ENCODE data around the gene GINS3. TPM values are rescaled to one million over a fixed set of nuclear protein-coding genes. Genes with fewer than 3 reads are reported as not detected.

GINS3 gene
- polyA plus RNA-seq, 2 donors: 8.6 to 9.3 TPM

- Histone ChIP-seq H3K9me3 (ENCODE audit: control insufficient read depth in 2 of 2, insufficient read depth in 1 of 2, low read depth in 1 of 2, low read length in 1 of 2) (peaks cover 0 to 3% of the 10 kb centered on the region in 2 donors), H3K27me3 (ENCODE audit: control insufficient read depth in 1 of 2, insufficient read depth in 2 of 2, low read length in 2 of 2) (no peaks in the 10 kb centered on the region), H3K36me3 (ENCODE audit: control insufficient read depth in 2 of 2, insufficient read depth in 2 of 2, low read length in 1 of 2) (no peaks in the 10 kb centered on the region), H3K4me1 (ENCODE audit: control insufficient read depth in 2 of 2, insufficient read depth in 2 of 2, low read length in 1 of 2) (peaks cover 3 to 16% of the 10 kb centered on the region in 2 donors), H3K4me3 (ENCODE audit: low read depth in 1 of 2, low read length in 2 of 2) (no peak overlapping the region), H3K27ac (ENCODE audit: low read depth in 2 of 2, low read length in 1 of 2) (no peak overlapping the region)
- WGBS, 2 donors: 57 to 68% methylated on average over 4 of the region's 4 CpGs
These were observed 41.3 kb downstream of the GINS3 start for GRCh38 chr16:58433569-58433951.

- H3K9me3 ChIP-seq (ENCODE audit: control insufficient read depth in 2 of 2, insufficient read depth in 1 of 2, low read depth in 1 of 2, low read length in 1 of 2): peaks cover 0 to 3% of the 10 kb centered on the region in 2 donors
- H3K36me3 ChIP-seq (ENCODE audit: control insufficient read depth in 2 of 2, insufficient read depth in 2 of 2, low read length in 1 of 2): no peaks in the 10 kb centered on the region
- no peak overlapping the region for H3K27ac ChIP-seq (ENCODE audit: low read depth in 2 of 2, low read length in 1 of 2)
- H3K4me3 ChIP-seq (ENCODE audit: low read depth in 1 of 2, low read length in 2 of 2): no peak overlapping the region
- H3K27me3 ChIP-seq (ENCODE audit: control insufficient read depth in 1 of 2, insufficient read depth in 2 of 2, low read length in 2 of 2): no peaks in the 10 kb centered on the region
- 84 to 89% methylated on average over 2 of the region's 2 CpGs for WGBS, 2 donors
- H3K4me1 ChIP-seq (ENCODE audit: control insufficient read depth in 2 of 2, insufficient read depth in 2 of 2, low read length in 1 of 2): peaks cover 3 to 16% of the 10 kb centered on the region in 2 donors
These were observed 43.5 kb downstream of the GINS3 start for GRCh38 chr16:58435779-58436178.

GRCh38 chr16:58440131-58440530 is 47.9 kb downstream of the GINS3 start:
- no peaks in the 10 kb centered on the region for H3K36me3 ChIP-seq (ENCODE audit: control insufficient read depth in 2 of 2, insufficient read depth in 2 of 2, low read length in 1 of 2)
- WGBS, 2 donors: 58 to 85% methylated on average over 3 of the region's 3 CpGs
- H3K4me3 ChIP-seq (ENCODE audit: low read depth in 1 of 2, low read length in 2 of 2): no peak overlapping the region
- H3K4me1 ChIP-seq (ENCODE audit: control insufficient read depth in 2 of 2, insufficient read depth in 2 of 2, low read length in 1 of 2): no peaks in the 10 kb centered on the region
- no peak overlapping the region for H3K27ac ChIP-seq (ENCODE audit: low read depth in 2 of 2, low read length in 1 of 2)
- H3K9me3 ChIP-seq (ENCODE audit: control insufficient read depth in 2 of 2, insufficient read depth in 1 of 2, low read depth in 1 of 2, low read length in 1 of 2): peaks cover 0 to 3% of the 10 kb centered on the region in 2 donors
- H3K27me3 ChIP-seq (ENCODE audit: control insufficient read depth in 1 of 2, insufficient read depth in 2 of 2, low read length in 2 of 2): no peaks in the 10 kb centered on the region

GRCh38 chr16:58442547-58442946 is 50.3 kb downstream of the GINS3 start:
- Histone ChIP-seq H3K36me3 (ENCODE audit: control insufficient read depth in 2 of 2, insufficient read depth in 2 of 2, low read length in 1 of 2) (no peaks in the 10 kb centered on the region), H3K27ac (ENCODE audit: low read depth in 2 of 2, low read length in 1 of 2) (no peak overlapping the region), H3K27me3 (ENCODE audit: control insufficient read depth in 1 of 2, insufficient read depth in 2 of 2, low read length in 2 of 2) (no peaks in the 10 kb centered on the region), H3K9me3 (ENCODE audit: control insufficient read depth in 2 of 2, insufficient read depth in 1 of 2, low read depth in 1 of 2, low read length in 1 of 2) (no peaks in the 10 kb centered on the region), H3K4me3 (ENCODE audit: low read depth in 1 of 2, low read length in 2 of 2) (no peak overlapping the region), H3K4me1 (ENCODE audit: control insufficient read depth in 2 of 2, insufficient read depth in 2 of 2, low read length in 1 of 2) (no peaks in the 10 kb centered on the region)
- WGBS, 2 donors: 53 to 54% methylated on average over 5 of the region's 5 CpGs

- WGBS, 2 donors: 67 to 79% methylated on average over 4 of the region's 4 CpGs
- H3K4me1 ChIP-seq (ENCODE audit: control insufficient read depth in 2 of 2, insufficient read depth in 2 of 2, low read length in 1 of 2): no peaks in the 10 kb centered on the region
- H3K27me3 ChIP-seq (ENCODE audit: control insufficient read depth in 1 of 2, insufficient read depth in 2 of 2, low read length in 2 of 2): no peaks in the 10 kb centered on the region
- no peaks in the 10 kb centered on the region for H3K9me3 ChIP-seq (ENCODE audit: control insufficient read depth in 2 of 2, insufficient read depth in 1 of 2, low read depth in 1 of 2, low read length in 1 of 2)
- peak overlapping the region in 1 of 2 donors; percentile 48 for H3K27ac ChIP-seq (ENCODE audit: low read depth in 2 of 2, low read length in 1 of 2)
- no peaks in the 10 kb centered on the region for H3K36me3 ChIP-seq (ENCODE audit: control insufficient read depth in 2 of 2, insufficient read depth in 2 of 2, low read length in 1 of 2)
- H3K4me3 ChIP-seq (ENCODE audit: low read depth in 1 of 2, low read length in 2 of 2): no peak overlapping the region
These were observed 51.5 kb downstream of the GINS3 start for GRCh38 chr16:58443783-58444182.

- Histone ChIP-seq H3K9me3 (ENCODE audit: control insufficient read depth in 2 of 2, insufficient read depth in 1 of 2, low read depth in 1 of 2, low read length in 1 of 2) (no peaks in the 10 kb centered on the region), H3K27ac (ENCODE audit: low read depth in 2 of 2, low read length in 1 of 2) (peak overlapping the region; percentile 48 to 62), H3K27me3 (ENCODE audit: control insufficient read depth in 1 of 2, insufficient read depth in 2 of 2, low read length in 2 of 2) (no peaks in the 10 kb centered on the region), H3K36me3 (ENCODE audit: control insufficient read depth in 2 of 2, insufficient read depth in 2 of 2, low read length in 1 of 2) (no peaks in the 10 kb centered on the region), H3K4me3 (ENCODE audit: low read depth in 1 of 2, low read length in 2 of 2) (no peak overlapping the region), H3K4me1 (ENCODE audit: control insufficient read depth in 2 of 2, insufficient read depth in 2 of 2, low read length in 1 of 2) (no peaks in the 10 kb centered on the region)
- 50 to 73% methylated on average over 2 of the region's 2 CpGs for WGBS, 2 donors
These were observed 52.0 kb downstream of the GINS3 start for GRCh38 chr16:58444265-58444664.

- Histone ChIP-seq H3K36me3 (ENCODE audit: control insufficient read depth in 2 of 2, insufficient read depth in 2 of 2, low read length in 1 of 2) (no peaks in the 10 kb centered on the region), H3K4me3 (ENCODE audit: low read depth in 1 of 2, low read length in 2 of 2) (no peak overlapping the region), H3K4me1 (ENCODE audit: control insufficient read depth in 2 of 2, insufficient read depth in 2 of 2, low read length in 1 of 2) (no peaks in the 10 kb centered on the region), H3K27me3 (ENCODE audit: control insufficient read depth in 1 of 2, insufficient read depth in 2 of 2, low read length in 2 of 2) (no peaks in the 10 kb centered on the region), H3K27ac (ENCODE audit: low read depth in 2 of 2, low read length in 1 of 2) (peak overlapping the region; percentile 62 to 85), H3K9me3 (ENCODE audit: control insufficient read depth in 2 of 2, insufficient read depth in 1 of 2, low read depth in 1 of 2, low read length in 1 of 2) (no peaks in the 10 kb centered on the region)
- 39 to 41% methylated on average over 2 of the region's 2 CpGs for WGBS, 2 donors
These were observed 56.6 kb downstream of the GINS3 start for GRCh38 chr16:58448890-58449289.

- Histone ChIP-seq H3K4me3 (ENCODE audit: low read depth in 1 of 2, low read length in 2 of 2) (no peak overlapping the region), H3K4me1 (ENCODE audit: control insufficient read depth in 2 of 2, insufficient read depth in 2 of 2, low read length in 1 of 2) (no peaks in the 10 kb centered on the region)
These were observed 57.0 kb downstream of the GINS3 start for GRCh38 chr16:58449306-58449705.

GRCh38 chr16:58449768-58450167 is 57.5 kb downstream of the GINS3 start:
- no peak overlapping the region for H3K4me3 ChIP-seq (ENCODE audit: low read depth in 1 of 2, low read length in 2 of 2)
- H3K27me3 ChIP-seq (ENCODE audit: control insufficient read depth in 1 of 2, insufficient read depth in 2 of 2, low read length in 2 of 2): no peaks in the 10 kb centered on the region
- no peaks in the 10 kb centered on the region for H3K36me3 ChIP-seq (ENCODE audit: control insufficient read depth in 2 of 2, insufficient read depth in 2 of 2, low read length in 1 of 2)
- no peaks in the 10 kb centered on the region for H3K4me1 ChIP-seq (ENCODE audit: control insufficient read depth in 2 of 2, insufficient read depth in 2 of 2, low read length in 1 of 2)
- H3K9me3 ChIP-seq (ENCODE audit: control insufficient read depth in 2 of 2, insufficient read depth in 1 of 2, low read depth in 1 of 2, low read length in 1 of 2): no peaks in the 10 kb centered on the region
- peak overlapping the region in 1 of 2 donors; percentile 62 for H3K27ac ChIP-seq (ENCODE audit: low read depth in 2 of 2, low read length in 1 of 2)
- WGBS, 2 donors: 65 to 69% methylated on average over 5 of the region's 5 CpGs

More at GRCh38 chr16:58449306-58449705, 57.0 kb downstream of the GINS3 start:
- Histone ChIP-seq H3K27me3 (ENCODE audit: control insufficient read depth in 1 of 2, insufficient read depth in 2 of 2, low read length in 2 of 2) (no peaks in the 10 kb centered on the region), H3K9me3 (ENCODE audit: control insufficient read depth in 2 of 2, insufficient read depth in 1 of 2, low read depth in 1 of 2, low read length in 1 of 2) (no peaks in the 10 kb centered on the region), H3K27ac (ENCODE audit: low read depth in 2 of 2, low read length in 1 of 2) (peak overlapping the region; percentile 62 to 85), H3K36me3 (ENCODE audit: control insufficient read depth in 2 of 2, insufficient read depth in 2 of 2, low read length in 1 of 2) (no peaks in the 10 kb centered on the region)
- 71 to 75% methylated on average over 4 of the region's 4 CpGs for WGBS, 2 donors

- 84 to 86% methylated on average over 7 of the region's 7 CpGs for WGBS, 2 donors
- no peak overlapping the region for H3K27ac ChIP-seq (ENCODE audit: low read depth in 2 of 2, low read length in 1 of 2)
These were observed 58.3 kb downstream of the GINS3 start for GRCh38 chr16:58450590-58450989.

More at GRCh38 chr16:58450590-58450989, 58.3 kb downstream of the GINS3 start:
- Histone ChIP-seq H3K9me3 (ENCODE audit: control insufficient read depth in 2 of 2, insufficient read depth in 1 of 2, low read depth in 1 of 2, low read length in 1 of 2) (no peaks in the 10 kb centered on the region), H3K27me3 (ENCODE audit: control insufficient read depth in 1 of 2, insufficient read depth in 2 of 2, low read length in 2 of 2) (no peaks in the 10 kb centered on the region), H3K36me3 (ENCODE audit: control insufficient read depth in 2 of 2, insufficient read depth in 2 of 2, low read length in 1 of 2) (no peaks in the 10 kb centered on the region), H3K4me1 (ENCODE audit: control insufficient read depth in 2 of 2, insufficient read depth in 2 of 2, low read length in 1 of 2) (no peaks in the 10 kb centered on the region), H3K4me3 (ENCODE audit: low read depth in 1 of 2, low read length in 2 of 2) (no peak overlapping the region)

Data from esophagus (tissue), 2 donors.